DMS114 treated with DMSO at 0.1 percent for 48 hours (cell line): ENCODE measurements around the gene SIGLEC9.

ENCODE experiments used
- DNase-seq: peaks from one replicate; lab custom pipeline; 2025; ENCODE audit not compliant: unreplicated experiment; lab: John Stamatoyannopoulos, UW

Gene SIGLEC9

GRCh38 chr19:51173681-51174080 lies 49.0 kb downstream of the SIGLEC9 start:
- DNase-seq: no peak

DNA sequence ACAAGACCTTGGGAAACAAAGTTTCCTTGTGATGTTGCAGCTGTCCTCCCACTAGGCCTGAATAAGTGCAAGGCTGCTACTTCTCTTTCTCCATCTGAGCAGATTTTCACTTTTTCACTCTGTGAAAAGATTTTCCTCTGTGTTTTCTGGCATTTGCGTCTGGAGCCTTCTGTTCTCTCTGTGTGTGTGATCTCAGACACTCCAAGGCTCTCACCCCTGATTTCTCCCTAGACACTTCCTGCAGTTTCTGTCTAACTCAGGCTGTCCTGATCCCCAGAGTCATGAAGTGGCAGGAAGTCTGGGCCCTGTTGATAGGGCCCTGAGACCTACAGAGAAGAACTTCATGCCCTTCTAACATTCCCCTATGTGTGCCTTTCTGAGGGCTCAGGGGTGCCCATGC lies 54.5 kb downstream of the SIGLEC9 start:
- no peak for DNase-seq
